ENCODE data around the gene PXYLP1.
A peak's percentile ranks its signal among the peaks of the same experiment; 100 is the strongest.

Gene PXYLP1

DNA sequence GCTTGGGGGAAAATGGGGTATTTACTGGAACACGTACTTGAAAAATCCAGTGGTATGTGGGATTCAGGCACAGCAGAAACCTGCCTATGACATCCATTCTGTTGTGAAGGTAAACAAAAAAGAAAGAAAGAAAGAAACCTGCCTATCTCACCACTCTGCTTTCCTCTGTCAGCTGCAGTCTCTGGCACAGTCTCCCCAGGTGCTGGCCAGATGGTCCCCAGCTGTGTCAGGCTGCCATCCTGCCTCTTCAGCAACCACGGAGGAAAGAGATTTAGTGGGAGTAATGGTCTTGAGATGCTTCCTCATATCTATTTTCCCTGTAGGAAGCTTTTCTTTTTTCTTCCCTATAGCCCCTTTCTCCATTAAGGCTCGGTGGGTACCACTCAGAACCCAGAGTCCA, 2.5 kb upstream of the PXYLP1 start:
- DNase-seq (ENCODE audit: low spot score): no peak

DNA sequence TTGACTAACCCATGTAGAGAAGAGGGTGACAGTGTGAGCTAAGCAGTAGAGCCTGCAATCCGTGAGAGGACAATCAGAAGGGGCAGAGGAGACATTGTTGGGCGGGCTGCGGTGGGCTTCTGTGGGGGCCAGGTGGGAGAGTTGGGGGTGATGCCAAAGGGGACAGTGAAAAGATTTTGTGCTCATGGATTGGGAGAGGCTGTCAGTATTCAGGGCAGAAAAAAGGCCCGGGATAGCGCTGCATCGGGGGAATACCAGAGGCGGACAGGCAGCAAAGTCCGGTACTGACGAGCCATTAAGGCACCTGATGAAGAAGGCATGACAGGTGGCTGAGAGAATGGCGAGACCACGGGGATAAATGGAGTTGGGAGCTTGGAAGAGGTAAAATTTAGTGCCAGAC, 1.3 kb upstream of the PXYLP1 start:
- no peak for DNase-seq (ENCODE audit: low spot score)

DNA sequence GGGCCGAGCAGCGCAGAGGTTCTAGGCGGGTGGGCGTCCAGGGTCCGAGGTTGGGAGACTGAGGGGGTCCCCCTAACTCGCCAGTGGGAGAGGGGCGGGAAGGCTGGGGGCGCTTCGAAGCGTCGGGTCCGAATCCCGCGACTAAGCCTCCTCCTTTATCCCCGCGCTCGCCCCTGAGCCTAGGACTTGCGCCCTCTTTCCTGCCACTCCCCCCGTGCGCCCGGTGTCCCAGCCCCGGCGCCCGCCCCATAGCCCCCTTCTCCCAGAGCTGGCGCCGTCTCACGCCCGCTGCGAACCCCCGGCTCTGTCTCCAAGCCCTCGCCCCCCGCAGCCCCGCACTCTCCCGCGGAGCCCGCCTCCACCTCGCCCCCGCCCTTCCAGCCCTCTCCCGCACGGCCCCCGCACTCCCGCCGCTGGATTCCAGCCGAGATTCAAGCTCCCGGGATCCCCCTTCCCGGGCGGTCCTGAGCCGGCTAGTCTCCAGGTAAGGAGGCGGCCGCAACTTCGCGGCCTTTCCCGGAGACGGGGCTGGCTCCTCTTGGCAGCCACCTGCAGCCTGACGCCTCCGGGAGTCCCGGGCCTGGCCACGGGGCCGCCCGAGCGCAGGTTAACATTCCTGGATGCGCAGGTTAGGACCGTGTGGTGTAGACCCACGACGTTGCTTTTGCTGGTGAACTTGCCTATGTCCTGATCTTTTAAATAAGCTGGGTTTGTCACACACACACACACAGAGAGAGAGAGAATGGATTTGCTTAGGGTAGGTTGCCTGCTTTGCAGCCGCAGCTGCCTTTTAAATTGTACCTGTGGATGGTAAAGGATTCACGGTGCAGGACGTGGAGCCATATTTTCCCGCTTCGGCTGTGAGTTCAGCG, 563 bp downstream of the PXYLP1 start:
- no peak for DNase-seq (ENCODE audit: low spot score)

DNA sequence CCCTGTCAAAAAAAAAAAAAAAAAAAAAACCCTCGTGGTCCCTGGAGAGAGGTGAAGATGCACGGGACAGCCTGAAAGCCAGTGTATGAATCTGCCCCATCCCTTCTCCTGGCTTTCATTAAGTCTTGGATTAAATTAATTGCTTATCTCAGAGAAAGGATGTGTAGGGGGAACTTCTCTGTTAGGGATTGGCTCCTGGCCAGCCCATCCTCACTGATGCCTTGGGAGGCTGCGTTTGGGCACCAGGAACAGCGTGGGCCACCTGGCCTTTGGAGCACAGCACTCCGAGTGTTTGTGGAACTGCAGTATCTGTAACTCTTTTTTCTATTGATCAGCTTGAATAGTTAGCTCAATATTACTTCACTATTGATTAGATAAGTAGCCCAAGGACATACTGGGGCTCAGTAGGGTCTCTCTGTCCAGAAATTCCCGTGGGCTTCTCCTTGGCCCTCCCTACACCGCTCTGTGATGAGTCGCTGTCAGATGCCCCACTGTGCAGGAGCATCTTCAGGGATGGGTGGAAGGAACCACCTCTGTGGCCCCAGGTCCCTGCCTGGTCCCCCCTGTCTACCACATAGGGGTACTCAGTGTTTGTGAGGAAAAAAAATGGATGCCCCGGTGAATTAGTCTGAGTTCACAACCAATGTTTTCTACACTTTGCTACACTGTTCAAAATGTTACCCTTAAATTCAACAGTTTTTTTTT, 2.0 kb downstream of the PXYLP1 start:
- no peak for DNase-seq (ENCODE audit: low spot score)

DNA sequence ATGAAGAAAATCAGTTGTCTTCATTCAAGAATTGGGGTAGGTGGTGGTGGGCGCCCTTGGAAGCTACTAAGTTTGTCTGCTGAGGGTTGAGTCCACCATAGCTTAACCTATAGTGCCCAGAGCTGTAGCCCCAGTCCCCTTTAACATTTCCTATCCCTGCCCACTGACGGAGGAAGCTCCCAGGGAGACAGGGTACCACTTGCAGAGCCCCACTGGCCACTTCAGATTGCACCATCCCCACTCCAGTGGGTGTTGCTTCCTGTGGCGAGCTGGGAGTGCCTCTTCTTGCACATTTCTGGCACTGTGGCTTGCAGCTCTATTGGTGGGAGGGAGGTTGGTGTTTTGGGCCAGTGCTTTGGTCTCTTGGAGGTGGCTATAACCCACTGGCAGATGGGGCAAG, 2.7 kb downstream of the PXYLP1 start:
- no peak for DNase-seq (ENCODE audit: low spot score)

DNA sequence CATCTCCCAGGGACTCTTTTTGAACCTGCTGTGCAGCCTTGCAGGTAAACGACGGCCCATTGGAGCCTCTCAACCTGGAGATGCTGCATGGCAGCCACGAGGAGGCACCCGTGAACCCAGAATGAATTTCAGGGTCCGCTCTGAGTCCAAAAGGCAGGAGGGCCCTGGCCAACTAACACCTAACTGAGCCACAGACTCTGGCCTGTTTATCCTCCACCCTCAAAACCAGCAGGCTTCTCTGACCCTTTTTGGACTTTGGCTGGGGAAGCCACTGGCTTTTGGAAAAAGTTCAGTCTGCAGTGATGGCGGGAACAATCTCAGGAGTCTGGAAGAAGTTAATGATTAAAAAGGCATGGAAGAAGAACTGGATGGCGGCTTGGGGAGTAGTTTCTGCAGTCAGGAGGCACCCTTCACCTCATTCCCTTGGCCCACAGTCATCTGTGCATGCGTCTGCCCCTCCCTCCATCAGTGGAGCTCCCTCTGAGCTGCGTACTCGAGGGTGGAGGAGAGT, 4.1 kb downstream of the PXYLP1 start:
- no peak for DNase-seq (ENCODE audit: low spot score)

DNA sequence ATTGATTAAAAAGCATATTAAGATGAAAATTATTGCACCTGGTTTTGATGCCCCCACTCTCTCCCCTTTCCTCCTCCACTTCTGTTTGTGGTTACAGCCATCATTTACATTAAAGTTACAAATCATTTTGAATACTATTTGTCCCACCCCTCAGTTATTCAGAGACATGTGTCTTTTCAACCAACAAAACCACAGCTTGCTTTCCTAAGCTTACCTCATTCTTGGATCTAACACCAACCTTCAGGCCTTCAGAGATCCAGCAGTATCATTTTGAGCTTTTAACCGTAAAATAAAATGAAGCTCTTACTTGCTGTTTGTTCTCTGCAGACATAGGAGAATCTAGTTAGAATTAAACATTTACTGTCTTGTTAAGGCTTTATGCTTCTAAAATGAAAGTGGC, 4.7 kb downstream of the PXYLP1 start:
- DNase-seq (ENCODE audit: low spot score): no peak

DNA sequence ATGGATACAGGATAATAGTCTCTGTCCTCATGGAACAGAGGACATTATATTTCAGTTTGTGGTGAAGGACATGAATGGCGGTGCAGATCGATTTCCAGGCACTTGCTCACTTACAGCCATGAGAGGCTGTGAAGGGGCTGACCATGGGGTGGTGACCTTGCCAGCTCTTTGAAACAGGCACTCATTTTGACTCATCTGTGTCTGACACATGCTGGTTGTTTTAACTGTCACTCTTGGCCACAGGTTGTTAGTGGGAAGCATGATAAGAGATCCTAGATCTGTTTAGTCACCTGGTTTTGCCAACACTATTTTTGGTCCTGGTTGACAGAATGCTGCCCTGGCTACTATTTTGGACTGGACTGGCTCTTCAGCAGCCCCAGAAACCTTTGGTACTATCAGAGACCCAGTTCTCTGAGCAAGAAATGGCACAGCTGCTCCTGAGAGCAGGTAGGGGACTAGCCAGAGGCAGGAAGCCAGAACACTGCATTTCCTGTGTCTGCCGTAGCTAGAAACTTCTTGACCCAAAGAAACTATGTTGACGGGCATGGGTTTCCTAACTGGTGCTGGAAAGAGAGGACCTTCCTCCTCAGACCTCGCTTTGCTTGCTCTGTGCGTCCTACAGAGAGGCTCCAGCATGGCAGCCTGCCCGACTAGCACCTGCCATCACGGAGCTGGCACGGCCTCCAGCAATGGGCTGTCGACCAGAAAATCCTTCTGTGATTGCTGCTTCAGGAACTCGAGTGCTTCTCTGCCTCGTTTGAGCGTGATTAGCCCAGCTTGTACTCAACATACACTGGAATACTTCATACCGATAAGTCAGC, 6.3 kb downstream of the PXYLP1 start:
- no peak for DNase-seq (ENCODE audit: low spot score)

DNA sequence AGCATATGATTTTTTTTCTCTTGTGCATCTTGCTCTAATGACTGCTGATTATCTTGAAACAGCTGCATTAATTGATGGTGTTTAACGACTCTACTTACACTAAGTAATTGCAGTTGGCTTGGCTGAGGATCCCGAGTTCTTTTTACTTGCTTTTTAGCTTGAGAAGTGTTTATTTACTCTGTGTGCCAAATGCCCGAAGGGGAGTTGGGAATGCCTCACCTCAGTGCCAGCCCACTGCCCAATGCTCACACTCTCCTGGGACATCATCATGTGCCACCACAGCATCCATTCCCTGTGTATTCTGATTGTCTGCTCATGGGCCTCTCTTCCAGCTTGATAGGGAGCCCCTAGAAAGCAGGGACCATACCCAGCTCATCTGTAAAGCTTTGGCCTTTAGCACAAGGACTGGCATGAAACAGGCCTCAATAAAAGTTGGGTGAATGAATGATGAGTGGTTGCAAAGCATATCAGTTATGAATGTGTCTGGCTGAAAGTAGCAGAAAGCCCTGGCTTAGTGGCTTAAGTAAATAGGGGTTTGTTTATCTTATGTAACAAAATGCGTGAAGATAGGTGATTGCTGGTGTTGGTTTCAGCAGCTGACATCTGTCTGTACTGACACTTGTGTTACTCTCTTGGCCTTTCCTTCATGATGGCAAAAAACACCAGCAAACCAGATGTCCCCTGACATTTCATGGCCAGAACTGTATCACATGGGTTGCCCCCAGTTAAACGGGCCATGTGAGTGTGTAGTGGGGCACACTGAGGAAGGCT, 8.1 kb downstream of the PXYLP1 start:
- no peak for DNase-seq (ENCODE audit: low spot score)

DNA sequence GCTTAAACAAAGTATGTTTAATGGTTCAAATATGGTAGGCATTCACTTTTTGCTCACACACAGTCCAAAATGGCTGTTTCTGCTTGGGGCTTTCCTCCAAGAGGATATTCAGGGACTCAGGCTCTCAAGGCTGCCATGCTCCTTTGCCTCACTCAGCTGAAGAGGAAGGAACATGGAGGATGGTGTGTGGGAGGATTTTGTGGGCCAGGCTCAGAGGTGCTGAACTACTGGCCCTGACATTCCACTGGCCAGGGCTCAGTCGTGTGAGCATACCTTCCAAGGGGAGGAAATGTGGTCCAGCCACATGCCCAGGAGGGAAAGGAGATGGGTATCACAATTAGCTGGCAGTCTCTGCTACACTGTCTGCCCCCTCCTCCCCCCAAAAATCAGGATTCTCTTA, 8.7 kb downstream of the PXYLP1 start:
- DNase-seq (ENCODE audit: low spot score): no peak

DNA sequence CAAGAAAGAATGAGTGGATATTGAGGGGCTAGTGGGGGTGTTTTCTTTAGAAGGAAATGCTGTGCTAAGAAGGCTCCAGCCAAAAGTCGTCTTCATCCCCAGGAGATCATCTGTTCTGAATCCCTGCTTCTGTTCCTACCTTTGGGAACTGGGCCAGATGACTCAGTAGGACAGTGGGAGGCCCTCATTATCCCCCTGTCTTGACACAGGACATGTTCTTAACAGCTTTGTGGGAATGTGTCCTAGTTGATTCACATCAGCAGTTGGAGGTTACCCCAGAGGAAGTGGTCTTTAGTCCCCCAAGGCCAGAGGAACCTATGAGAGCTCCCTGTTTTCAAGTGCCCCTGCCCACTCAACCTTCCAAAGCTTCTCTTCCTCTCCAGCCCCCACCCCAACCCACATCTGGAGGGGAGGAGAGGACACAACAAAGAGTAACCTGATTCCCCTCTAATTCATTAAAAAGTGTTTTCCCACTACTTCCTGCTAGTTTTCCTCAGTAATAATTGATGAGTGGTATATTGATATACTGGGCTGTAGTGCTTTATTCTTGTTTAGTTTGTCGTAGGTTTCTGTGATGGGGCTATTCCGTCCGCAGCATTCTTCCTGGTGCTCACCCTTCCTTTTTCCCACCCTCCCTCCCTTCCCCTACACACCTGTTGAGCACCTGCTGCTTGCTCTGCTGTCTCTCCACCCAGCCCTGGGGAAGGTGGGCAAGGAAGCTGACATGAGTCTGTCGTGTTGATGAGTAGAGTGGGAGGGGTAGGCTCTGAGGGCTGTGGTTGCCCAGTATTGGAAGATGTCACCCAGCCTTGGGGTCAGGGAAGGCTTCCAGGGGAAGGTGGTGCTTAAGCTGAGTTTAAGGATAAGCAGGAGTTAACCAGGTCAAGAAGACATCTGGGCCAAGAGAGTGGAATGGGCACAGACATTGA, 9.3 kb downstream of the PXYLP1 start:
- no peak for DNase-seq (ENCODE audit: low spot score)

DNA sequence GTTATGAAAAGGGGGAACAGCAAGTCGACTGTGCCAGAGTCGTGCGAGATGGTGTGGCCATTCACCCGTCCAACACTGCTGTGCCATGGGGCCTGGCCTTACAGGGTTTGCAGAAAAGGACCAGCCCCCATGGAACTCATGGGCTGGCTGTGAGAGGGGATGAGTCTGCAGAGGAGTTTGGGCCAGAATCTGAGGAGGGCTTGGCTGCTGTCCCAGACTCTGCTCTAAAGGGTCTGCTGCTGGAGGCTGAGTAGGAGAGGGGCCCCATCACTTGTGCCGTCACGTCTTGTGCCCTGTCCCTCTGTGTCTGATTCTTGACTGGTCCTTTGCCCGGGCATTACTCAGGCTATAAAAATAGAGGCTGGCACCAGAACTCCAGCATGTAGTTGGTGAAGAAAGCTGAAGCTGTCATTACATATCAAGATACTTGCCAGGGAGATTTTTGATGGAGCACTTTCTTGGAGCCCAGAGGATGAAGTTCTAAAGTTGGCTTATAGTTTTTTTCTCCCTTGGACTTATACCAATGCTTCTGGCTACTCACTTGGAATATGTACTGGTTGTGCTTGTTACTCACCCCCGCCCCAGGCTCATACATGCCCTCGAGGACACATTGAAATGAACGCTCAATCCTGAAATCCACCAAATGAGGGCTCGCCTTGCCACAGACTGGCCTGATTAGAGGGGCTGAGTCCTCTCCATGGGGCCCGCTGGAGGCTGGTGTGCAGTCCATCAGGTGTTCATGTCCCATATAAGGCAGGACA, 10.2 kb downstream of the PXYLP1 start:
- no peak for DNase-seq (ENCODE audit: low spot score)

DNA sequence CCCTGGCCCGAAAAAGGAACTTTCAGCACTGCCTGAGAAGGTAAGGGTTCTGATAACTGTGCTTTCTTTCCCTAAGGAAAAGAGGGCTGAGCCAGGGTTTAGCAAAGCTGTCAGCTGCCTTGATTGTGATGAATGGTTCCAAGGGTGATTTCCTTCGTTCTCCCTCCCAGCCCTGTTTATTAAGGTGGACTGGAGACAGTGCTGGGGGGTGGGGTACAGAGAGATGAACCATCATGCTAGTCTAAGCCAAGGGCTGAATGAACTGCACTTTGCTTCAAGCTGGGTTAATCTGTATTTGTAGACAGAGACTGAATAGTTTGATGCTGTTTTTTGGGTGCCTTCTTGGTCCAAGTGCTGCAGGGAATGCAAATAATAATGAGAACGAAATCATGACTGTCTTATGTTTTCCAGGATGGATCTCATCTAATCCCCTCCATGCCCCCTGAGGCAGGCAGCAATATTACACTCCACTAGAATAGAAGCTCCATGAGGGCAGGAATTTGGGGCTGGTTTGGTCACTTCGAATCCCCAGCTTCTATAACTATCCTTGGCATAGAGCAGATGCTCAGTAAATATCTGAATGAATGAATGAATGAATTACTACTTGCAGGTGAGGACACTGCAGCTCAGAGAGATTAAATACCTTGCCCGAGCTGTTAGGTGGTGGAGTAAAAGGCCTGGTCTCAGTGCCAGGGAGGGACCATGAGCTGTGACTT, 10.9 kb downstream of the PXYLP1 start:
- DNase-seq (ENCODE audit: low spot score): no peak

DNA sequence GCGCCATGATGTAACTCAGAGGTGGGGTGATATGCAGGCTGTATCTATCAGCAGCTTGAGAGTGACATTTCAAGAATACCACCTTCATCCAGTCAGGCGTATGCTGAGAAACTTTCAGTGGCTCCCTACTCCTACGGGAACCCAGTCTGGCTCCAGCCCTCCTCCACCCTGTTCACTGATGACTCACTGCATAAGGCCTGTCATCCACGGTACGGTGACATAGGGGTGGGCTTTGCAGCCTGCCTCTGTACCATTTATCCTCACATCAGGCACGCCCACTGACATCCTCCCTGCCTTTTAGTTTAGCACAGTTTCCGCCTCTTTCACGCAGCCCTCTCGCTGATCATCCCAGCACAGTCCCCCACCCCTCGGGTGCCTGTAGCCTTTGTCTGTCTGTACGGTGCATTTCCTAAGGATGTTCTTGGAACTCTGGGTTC, 11.7 kb downstream of the PXYLP1 start:
- peak; percentile 44 for DNase-seq (ENCODE audit: low spot score)

DNA sequence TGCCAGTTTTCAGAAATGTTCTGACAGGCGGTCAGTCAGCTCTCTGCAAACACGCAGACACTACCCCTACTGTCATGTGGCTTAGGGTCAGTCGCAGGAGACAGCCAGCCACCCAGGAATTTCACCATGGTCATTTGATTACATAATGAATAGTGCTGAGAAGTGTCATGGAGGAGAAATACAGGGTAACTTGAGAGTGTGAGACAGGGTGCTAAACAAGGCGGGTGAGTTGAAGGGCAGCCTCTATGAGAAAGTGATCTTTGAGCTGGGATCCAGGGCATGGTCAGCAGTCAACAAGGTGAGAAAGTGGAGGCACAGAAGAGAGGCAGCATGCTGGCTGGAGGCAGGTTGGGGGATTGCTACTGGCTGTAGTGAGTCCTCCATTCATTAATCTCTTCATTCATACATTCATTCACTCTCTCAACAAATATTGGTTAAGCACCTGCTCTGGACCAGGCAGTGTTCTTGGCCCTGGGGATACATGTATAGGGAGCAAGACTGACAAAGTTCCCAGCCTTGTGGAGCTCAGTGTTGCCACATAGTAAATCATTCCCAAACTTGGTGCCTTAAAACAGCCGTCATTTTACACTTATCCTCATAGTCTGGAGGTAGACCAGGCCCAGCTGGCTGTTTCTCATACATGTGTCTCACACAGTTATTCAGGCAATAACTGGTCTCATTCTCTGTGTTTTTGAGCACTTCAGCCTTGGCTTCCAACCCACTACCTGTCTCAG, 14.8 kb downstream of the PXYLP1 start:
- DNase-seq (ENCODE audit: low spot score): no peak

DNA sequence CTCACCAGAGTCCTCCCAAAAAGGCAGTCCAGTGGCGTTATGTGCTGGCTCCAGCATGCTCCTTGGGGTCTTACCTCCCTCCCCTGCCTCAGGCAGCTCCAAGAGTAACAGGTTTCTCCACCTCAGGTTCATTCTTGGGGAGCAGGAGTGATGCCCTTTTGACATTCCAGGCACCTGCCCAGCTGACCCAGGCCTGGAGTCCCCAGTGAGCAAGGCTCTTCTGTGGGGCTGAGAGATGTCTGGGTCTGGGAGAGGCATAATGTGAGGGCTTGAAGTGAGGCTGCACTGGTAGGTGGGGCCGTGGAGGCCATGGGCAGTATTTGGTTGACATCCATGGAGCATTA, 15.3 kb downstream of the PXYLP1 start:
- no peak for DNase-seq (ENCODE audit: low spot score)

DNA sequence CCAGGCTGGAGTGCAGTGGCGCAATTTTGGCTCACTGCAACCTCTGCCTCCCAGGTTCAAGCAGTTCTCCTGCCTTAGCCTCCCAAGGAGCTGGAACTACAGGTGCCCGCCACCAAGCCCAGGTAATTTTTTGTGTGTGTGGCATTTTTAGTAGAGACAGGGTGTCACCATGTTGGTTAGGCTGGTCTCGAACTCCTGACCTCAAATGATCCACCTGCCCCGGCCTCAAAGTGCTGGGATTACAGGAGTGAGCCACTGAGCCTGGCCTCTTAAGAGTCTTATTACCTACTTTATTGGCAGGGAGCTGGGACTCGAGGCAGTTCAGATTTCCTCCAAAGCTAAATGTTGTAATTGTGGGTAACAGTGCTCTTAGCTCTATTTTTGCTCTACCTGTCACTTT, 16.4 kb downstream of the PXYLP1 start:
- DNase-seq (ENCODE audit: low spot score): no peak

DNA sequence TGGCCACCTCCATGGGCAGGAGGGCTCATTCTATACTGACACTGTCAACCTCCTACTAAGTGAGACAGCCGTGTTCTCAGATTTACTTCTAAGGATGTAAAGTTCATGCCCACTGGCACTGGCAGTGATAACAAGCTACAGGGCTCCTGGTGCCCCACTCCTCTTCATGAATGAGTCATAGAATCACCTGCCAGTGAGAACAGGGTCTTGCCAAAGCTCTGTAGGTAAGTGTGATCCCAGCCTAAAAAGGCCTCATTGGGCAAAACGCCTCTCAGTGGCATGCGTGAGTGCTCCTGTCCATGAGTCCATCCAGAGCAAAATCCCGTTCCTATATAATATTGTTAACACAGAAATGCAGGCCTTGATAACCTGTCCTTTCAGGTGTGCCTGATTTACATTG, 17.4 kb downstream of the PXYLP1 start:
- no peak for DNase-seq (ENCODE audit: low spot score)

DNA sequence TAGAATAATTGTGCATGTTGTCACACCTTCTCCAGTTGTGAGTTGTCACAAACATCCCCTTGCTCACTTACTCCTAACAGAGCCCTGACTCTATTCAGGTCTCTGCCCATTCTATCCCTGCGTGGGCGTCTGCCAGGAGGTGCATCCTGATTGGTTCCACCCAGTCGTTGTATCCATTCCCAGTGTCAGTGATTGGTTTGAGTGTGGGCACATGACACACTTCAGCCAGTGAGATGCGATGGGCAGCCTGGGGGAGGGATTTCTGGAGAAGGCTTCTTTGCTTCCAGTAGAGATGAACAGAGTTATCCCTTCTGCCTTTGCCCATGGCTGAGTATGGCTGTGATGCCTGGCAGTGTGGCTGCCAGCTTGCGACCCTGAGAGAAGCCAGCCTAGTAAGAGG, 18.7 kb downstream of the PXYLP1 start:
- no peak for DNase-seq (ENCODE audit: low spot score)

Measured in hepatic stellate cell (primary cell).